Endodermal cell (in vitro differentiated cells): ENCODE results near the gene ZNF506. TPM values are rescaled to one million over a fixed set of nuclear protein-coding genes. Genes with fewer than 3 reads are reported as not detected.
A peak's percentile ranks its signal among the peaks of the same experiment; 100 is the strongest.
"Not testable (repeated sequence)": the region's sequence is repeated elsewhere in the genome, so short reads cannot be mapped to it uniquely, and the experiment has no call there.

Experiments used
- DNase-seq: peaks from one replicate; pipeline ENCODE4 v3.0.0-alpha.2; 2017
- H3K27ac ChIP-seq: 2 replicates; pipeline ENCODE4 v1.5.1; 2013; ENCODE audit warnings: mild to moderate bottlenecking, low read depth, low read length, moderate library complexity
- H3K27me3 ChIP-seq: 2 replicates; pipeline ENCODE4 v1.6.1; 2013; ENCODE audit warnings: mild to moderate bottlenecking, low read length, moderate library complexity; ENCODE audit not compliant: insufficient read depth, control insufficient read depth, poor library complexity, severe bottlenecking
- H3K36me3 ChIP-seq: 2 replicates; pipeline ENCODE4 v1.7.0; 2013; ENCODE audit warnings: mild to moderate bottlenecking, low read length, moderate library complexity; ENCODE audit not compliant: control insufficient read depth, insufficient read depth
- H3K4me1 ChIP-seq: one replicate; pipeline ENCODE4 v1.7.0; 2013; ENCODE audit warnings: low read length; ENCODE audit not compliant: control insufficient read depth, insufficient read depth
- H3K4me3 ChIP-seq: 2 replicates; pipeline ENCODE4 v1.5.1; 2013; ENCODE audit warnings: mild to moderate bottlenecking, low read length, moderate library complexity
- H3K9ac ChIP-seq: 2 replicates; pipeline ENCODE4 v1.6.1; 2013; ENCODE audit warnings: mild to moderate bottlenecking, low read length, moderate library complexity; ENCODE audit not compliant: poor library complexity, severe bottlenecking; ENCODE audit errors: extremely low read depth
- H3K9me3 ChIP-seq: 2 replicates; pipeline ENCODE4 v1.6.1; 2013; ENCODE audit warnings: mild to moderate bottlenecking, low read length, moderate library complexity; ENCODE audit not compliant: control insufficient read depth
- H3K27ac Mint-ChIP-seq: 2 replicates; pipeline ENCODE4 v1.8.0; 2020; ENCODE audit warnings: mixed read lengths
- H3K27me3 Mint-ChIP-seq: 2 replicates; pipeline ENCODE4 v1.8.0; 2021; ENCODE audit warnings: mild to moderate bottlenecking, mixed read lengths; ENCODE audit not compliant: insufficient read depth
- H3K36me3 Mint-ChIP-seq: 2 replicates; pipeline ENCODE4 v1.8.0; 2020; ENCODE audit warnings: low read depth, mixed read lengths
- H3K4me1 Mint-ChIP-seq: 2 replicates; pipeline ENCODE4 v1.8.0; 2020; ENCODE audit warnings: mixed read lengths
- H3K4me3 Mint-ChIP-seq: 2 replicates; pipeline ENCODE4 v1.8.0; 2020; ENCODE audit warnings: mild to moderate bottlenecking, moderate library complexity, mixed read lengths
- H3K9me3 Mint-ChIP-seq: 2 replicates; pipeline ENCODE4 v1.8.0; 2020; ENCODE audit warnings: mild to moderate bottlenecking, mixed read lengths
- CTCF ChIP-seq: fragments of 200-600 bp; sonication (generic); conservative IDR thresholded peaks from 2 replicates; pipeline ENCODE4 v1.5.0; 2021; ENCODE audit warnings: antibody characterized with exemption, mild to moderate bottlenecking
- WGBS, 2 experiments: methylation state at CpG; one replicate each; pipeline versions ENCODE4 v1.1.5 to v1.1.7; 2013; ENCODE audit warnings: missing lambda C conversion rate in 2 of 2, mixed read lengths in 1 of 2; ENCODE audit not compliant: insufficient coverage in 1 of 2, insufficient read length in 1 of 2; 5-methylcytosine and 5-hydroxymethylcytosine counted together
- total RNA-seq, 2 donors: library from RNA; stranded (reverse); fragmentation: NEBNext Ultra II Directional in 1 of 2; extraction: Animal tissue kit (Norgen Biotek cat#: 25700) in 1 of 2; gene quantifications; 2 replicates in 1 of 2; 3 replicates in 1 of 2; pipeline ENCODE4 v1.2.1, GENCODE V29; 2021

Gene ZNF506
- total RNA-seq, 2 donors from 2014 or later, result 8.8 to 12.0 TPM

GRCh38 chr19:19775891-19776205 is 45.7 kb downstream of the ZNF506 start:
- H3K4me3 Mint-ChIP-seq, result peak overlapping the region; percentile 95
- H3K4me3 ChIP-seq, result peak overlapping the region; percentile 91
- no peak for DNase-seq
- H3K9me3 ChIP-seq, result peaks cover 4% of the 10 kb centered on the region
- peaks cover 28% of the 10 kb centered on the region for H3K36me3 Mint-ChIP-seq
- TF ChIP-seq CTCF, result no peak
- no peaks in the 10 kb centered on the region for H3K27me3 Mint-ChIP-seq
- H3K4me1 ChIP-seq, result peaks cover 4% of the 10 kb centered on the region
- peak overlapping the region; percentile 62 for H3K9ac ChIP-seq
- H3K4me1 Mint-ChIP-seq, result peaks cover 24% of the 10 kb centered on the region
- H3K27ac ChIP-seq, result no peak overlapping the region
- peaks cover 14% of the 10 kb centered on the region for H3K36me3 ChIP-seq
- peaks cover 16% of the 10 kb centered on the region for H3K9me3 Mint-ChIP-seq
- WGBS, 2 experiments, result 9 to 13% methylated on average over 10 to 11 of the region's 11 CpGs
- H3K27ac Mint-ChIP-seq, result peak overlapping the region; percentile 98
- H3K27me3 ChIP-seq, result no peaks in the 10 kb centered on the region

GRCh38 chr19:19774354-19775033 is 47.1 kb downstream of the ZNF506 start:
- Histone ChIP-seq H3K9me3 (peaks cover 4% of the 10 kb centered on the region), H3K27me3 (no peaks in the 10 kb centered on the region), H3K4me3 (no peak overlapping the region), H3K27ac (no peak overlapping the region), H3K9ac (no peak overlapping the region), H3K36me3 (peaks cover 11% of the 10 kb centered on the region), H3K4me1 (peaks cover 4% of the 10 kb centered on the region)
- H3K27me3 Mint-ChIP-seq, result no peaks in the 10 kb centered on the region
- peak overlapping the region; percentile 95 for H3K4me3 Mint-ChIP-seq
- peaks cover 24% of the 10 kb centered on the region for H3K4me1 Mint-ChIP-seq
- no peak overlapping the region for H3K27ac Mint-ChIP-seq
- DNase-seq, result no peak
- H3K36me3 Mint-ChIP-seq, result peaks cover 22% of the 10 kb centered on the region
- H3K9me3 Mint-ChIP-seq, result peaks cover 19% of the 10 kb centered on the region
- 94 to 97% methylated on average over 7 to 13 of the region's 14 CpGs for WGBS, 2 experiments
- TF ChIP-seq CTCF, result no peak

- not testable (repeated sequence) for DNase-seq, H3K27me3 ChIP-seq
Measured at GRCh38 chr19:19771963-19772362, 49.6 kb downstream of the ZNF506 start.

GRCh38 chr19:19769971-19770370 is 51.6 kb downstream of the ZNF506 start:
- H3K4me3 ChIP-seq, DNase-seq, H3K27me3 Mint-ChIP-seq, H3K27me3 ChIP-seq, H3K4me1 Mint-ChIP-seq, H3K27ac ChIP-seq, H3K4me3 Mint-ChIP-seq, H3K9ac ChIP-seq, H3K27ac Mint-ChIP-seq, H3K9me3 ChIP-seq, H3K36me3 Mint-ChIP-seq, H3K4me1 ChIP-seq, H3K36me3 ChIP-seq: not testable (repeated sequence)
- 97 to 100% methylated on average over 7 to 25 of the region's 28 CpGs for WGBS, 2 experiments
- H3K9me3 Mint-ChIP-seq, result peaks cover 25% of the 10 kb centered on the region

More at GRCh38 chr19:19771963-19772362, 49.6 kb downstream of the ZNF506 start:
- H3K27me3 Mint-ChIP-seq, H3K9ac ChIP-seq, H3K27ac ChIP-seq, H3K9me3 ChIP-seq, H3K27ac Mint-ChIP-seq, H3K4me1 ChIP-seq, H3K4me3 Mint-ChIP-seq, H3K4me1 Mint-ChIP-seq, H3K36me3 Mint-ChIP-seq, H3K36me3 ChIP-seq, H3K4me3 ChIP-seq: not testable (repeated sequence)
- peaks cover 25% of the 10 kb centered on the region for H3K9me3 Mint-ChIP-seq
- WGBS, 2 experiments, result 75% methylated on average over 6 of the region's 10 CpGs; no CpG with 5 or more reads in 1 of the 2 experiments
